Measurements from ENCODE around the gene ATP6V0B.

The ATP6V0B gene

DNA sequence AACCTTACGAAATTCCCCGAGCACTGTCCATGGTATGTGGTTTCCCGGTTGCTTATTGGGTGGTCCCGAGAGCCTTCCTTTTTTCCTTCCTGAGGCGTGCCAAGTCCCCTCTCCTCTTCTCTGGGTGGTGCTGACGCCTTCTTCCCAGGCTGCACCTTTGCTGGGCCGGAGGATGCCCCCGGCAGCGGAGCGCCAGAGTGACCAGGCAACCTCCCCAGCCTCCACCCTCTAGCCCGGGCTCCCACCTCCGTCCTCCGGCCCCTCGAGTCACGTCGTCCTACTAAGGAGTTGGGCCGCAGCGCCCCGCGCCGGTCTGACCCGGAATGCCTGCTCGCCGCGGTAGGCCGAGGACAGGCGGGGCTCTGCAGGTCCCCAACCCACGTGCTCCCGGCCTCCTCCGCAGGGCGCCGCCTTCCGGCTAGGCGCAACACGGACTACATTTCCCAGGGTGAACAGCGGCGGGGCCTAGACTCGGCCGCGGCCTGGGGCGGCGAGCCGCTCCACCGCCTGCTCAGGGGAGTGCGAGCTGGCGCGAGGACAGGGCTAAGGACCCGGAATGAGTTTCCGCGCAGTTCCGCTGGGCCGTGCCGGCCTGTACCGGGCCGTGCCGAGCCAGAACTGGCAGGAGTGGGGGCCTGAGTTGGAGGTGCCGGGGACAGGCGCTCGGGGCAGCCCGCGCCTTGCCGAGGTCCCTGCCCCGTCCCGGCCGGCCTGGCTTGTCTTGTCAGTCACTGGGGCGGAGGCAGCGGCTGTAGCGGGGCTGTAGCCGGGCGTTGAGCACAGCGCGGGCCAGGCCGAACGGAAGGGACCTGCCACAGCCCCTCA is 28.3 kb upstream of the ATP6V0B start, which contains the start of gene IPO13:
Gene IPO13, plus strand, starts transcription at position 715 of the 825 bp plus-strand sequence. CDS start 651 bp downstream, outside the sequence.
- peak; percentile 94 for DNase-seq (ENCODE audit: low spot score)

DNA sequence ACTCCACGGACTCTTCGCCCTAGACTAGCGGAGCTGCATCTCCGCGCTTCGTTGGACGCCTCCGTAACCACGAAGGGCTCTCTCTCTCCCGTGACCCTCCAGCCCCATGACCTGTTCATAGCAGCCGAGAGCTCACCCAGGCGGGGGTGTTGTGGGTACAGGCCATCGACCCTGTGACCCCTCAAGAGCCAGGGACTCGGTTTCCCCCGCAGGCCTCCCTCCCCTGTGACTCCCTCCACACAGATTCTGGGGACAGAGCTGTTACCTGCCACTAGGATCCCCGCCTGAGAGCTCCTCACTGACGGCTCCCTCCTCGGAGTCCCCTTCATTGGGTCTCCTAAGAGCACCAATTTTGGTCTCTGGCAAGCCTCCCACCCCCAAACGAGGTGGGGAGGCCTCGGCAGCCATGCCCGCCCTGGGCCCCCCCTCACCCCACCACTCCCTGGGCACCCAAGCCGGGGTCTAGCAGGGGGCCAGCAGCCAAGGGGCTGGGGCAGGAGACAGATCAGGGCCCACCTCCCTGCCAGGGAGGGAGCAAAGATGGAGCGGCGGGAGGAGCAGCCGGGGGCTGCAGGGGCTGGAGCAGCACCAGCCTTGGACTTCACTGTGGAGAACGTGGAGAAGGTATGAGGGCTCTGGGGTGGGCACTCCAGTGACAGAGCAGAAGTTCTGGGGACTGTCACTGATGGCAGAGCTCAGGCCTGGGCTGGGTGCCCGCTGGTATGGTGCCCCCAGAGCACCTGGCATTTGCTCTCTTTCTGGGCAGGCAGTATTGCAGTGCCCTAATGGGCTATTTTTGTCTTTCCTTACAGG is 27.5 kb upstream of the ATP6V0B start:
- no peak for DNase-seq (ENCODE audit: low spot score)

DNA sequence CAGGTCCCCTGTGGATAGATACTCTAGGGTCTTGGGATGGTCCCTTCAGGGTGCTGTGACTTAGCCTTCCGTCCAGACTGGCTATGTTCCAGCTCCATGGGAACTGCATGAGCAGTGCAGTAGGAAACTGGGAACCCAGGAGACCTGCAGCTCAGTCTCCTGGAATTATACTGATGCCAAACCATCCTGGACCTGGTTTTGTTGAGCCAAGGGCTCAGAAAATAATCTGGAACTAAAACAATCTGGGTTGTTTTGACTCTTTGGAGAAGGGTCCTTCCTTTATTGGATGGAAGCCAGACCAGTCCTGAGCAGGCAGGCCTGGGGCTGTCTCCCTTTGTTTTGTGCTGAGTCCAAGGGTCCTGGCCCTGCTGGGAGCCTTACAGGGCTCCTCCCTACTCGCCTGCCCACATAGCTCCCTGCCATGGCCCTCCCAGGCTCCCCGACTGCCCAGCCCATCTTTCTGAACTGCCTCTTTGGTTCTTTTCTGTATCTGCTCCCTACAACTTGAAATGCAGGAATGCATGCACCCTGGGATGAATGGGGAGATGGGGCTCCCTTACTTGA is 26.8 kb upstream of the ATP6V0B start:
- no peak for DNase-seq (ENCODE audit: low spot score)

- no peak for DNase-seq (ENCODE audit: low spot score)
These were observed 25.1 kb upstream of the ATP6V0B start for GRCh38 chr1:43949678-43950077.

DNA sequence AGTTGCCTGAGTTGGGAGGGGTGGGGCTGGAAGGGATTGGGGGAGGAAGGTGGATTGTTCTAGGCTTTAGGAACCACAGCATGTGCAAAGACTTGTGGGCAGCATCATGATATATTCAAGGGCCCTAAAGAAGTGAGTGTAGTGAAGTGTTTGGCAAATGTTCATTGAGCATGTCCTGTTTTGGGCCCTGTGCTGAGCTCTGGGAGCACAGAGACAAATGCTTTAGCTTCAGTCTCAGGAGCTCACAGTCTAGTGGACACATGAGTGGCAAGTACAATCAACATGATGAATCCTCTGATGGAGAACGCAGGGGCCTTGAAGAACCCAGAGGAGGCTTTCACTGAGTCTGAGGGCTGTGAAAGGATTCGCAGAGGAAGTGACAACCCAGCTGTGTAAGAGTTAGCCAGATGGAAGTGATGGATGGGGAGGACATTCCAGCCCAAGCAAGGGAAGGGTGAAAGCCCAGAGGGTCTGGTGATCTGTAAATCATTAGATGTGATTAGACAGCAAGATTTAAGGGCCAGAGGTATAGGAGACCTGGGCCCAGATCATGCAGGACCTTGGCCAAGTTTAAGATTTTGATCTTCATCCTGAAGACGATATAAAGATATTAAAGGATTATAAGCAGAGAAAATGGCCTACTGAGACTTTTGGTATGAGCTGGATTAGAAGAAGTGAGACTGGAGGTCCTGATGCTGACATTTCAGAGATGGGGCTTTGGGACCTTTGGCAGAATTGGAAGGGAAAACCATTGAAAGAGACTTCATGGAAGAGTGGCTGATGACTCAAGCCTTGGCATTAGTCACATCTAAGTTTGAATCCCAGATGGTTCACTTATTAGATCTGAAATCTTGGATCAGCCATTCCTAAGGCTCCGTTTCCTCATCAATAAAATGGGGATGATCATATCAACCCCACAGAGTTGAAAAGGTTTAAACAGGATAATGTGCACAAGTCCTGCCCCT is 23.5 kb upstream of the ATP6V0B start:
- no peak for DNase-seq (ENCODE audit: low spot score)

- DNase-seq (ENCODE audit: low spot score) = no peak
These were observed 21.9 kb upstream of the ATP6V0B start for GRCh38 chr1:43952731-43953346.

- DNase-seq (ENCODE audit: low spot score) = no peak
These were observed 21.4 kb upstream of the ATP6V0B start for GRCh38 chr1:43953361-43953760.

DNA sequence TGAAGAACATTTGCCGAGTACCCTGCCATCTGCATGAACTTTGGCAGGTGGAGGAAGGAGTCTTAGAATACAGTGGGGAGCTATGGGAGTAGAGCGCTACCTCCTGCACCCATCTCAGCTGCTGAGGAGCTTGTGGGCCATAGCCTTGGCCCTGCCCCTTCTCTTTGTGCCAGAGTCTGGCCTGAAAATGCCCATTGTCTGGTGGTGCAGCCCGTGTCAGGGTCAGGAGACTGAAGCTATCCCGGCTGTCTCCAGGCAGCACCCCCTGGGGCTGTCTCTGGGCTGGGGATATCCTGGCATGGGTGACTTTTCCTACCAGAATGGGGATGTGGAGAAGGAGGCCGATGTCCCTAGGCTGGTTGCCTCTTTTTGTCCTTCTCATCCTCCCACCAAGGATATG is 20.7 kb upstream of the ATP6V0B start:
- no peak for DNase-seq (ENCODE audit: low spot score)

GRCh38 chr1:43956234-43956633 is 18.5 kb upstream of the ATP6V0B start:
- no peak for DNase-seq (ENCODE audit: low spot score)

DNA sequence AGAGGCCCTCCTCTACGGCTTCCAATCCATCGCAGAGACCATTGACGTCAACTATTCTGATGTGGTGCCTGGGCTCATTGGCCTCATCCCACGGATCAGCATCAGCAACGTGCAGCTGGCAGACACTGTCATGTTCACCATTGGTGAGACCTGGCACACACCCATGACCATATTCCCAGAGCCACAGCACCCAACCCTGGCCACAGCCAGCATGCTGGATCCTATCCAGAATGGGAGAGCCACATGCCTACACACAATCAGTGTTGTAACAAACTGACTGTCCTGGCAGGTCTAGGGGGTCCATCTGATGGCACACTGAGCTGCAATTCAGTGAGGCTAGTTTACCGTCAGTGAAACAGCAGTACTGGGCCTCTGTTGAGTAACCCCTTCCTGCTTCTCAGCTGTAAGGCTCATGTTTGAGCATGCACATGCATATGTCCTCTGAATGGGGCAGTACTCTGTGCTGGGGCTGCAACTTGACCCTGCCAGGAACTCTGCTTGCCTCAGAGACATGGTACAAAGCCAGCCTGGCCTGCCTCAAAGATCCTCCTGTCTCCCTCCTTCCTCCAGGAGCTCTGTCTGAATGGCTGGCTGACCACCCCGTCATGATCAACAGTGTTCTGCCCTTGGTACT is 17.2 kb upstream of the ATP6V0B start:
- no peak for DNase-seq (ENCODE audit: low spot score)

GRCh38 chr1:43958351-43959255 is 16.2 kb upstream of the ATP6V0B start:
- DNase-seq (ENCODE audit: low spot score) = no peak

DNA sequence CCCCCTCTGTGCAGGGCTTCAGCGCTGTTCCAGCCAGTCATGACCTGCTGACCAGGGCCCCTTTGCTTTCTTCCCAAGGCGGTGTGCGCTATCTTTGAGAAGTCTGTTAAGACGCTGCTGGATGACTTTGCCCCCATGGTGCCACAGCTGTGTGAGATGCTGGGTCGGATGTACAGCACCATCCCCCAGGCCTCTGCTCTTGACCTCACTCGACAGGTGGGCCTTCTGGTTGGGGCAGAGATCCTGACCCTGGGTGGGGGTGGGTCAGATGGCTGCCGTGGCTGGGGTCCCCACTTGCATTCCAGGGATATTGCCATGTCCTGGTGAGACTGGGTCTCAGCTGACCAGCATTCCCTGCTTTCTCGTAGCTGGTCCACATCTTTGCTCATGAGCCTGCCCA is 14.0 kb upstream of the ATP6V0B start:
- DNase-seq (ENCODE audit: low spot score) = no peak

GRCh38 chr1:43961692-43962091 is 13.1 kb upstream of the ATP6V0B start:
- DNase-seq (ENCODE audit: low spot score) = no peak

- no peak for DNase-seq (ENCODE audit: low spot score)
These were observed 12.4 kb upstream of the ATP6V0B start for GRCh38 chr1:43962324-43962723.

- DNase-seq (ENCODE audit: low spot score) = no peak
These were observed 11.8 kb upstream of the ATP6V0B start for GRCh38 chr1:43963006-43963405.

DNA sequence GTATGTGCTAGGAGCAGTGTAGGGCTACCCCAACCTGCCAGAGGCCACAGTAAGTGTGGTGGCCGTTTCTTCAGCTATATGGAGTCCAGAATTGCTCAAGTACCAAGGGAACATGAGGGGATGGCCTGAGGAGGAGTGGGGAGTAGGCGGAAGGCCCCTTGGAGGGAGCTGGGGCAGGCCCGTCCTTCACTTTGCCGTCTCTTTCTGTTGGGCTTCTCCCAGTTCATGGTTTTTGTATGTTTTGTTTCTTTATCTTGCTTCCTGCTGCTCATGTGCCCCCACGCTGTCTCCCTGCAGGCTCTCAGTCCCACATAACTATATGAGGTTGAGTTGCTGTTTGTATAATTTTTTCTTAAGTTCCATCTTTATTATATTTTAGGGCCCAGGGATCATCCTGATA is 10.9 kb upstream of the ATP6V0B start:
- DNase-seq (ENCODE audit: low spot score) = no peak

DNA sequence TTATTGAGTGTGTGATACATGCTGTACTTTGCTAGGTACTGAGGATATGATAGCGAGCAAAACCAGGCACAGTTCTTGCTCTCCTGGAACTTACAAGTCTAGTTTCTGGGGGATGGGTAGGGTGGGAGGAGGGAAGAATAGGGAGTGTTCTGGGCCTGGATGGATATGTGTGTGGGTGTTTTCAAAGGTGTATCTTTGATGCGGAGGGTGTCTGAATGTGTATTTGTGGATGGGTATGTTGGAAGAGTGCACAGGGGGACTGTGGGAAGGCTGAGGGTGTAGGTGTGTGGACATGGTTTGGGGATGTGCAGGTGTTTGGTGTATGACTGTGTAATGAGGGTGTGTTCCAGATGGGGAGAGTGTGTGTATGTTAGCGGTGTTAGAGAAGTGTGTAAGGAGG is 9.4 kb upstream of the ATP6V0B start:
- no peak for DNase-seq (ENCODE audit: low spot score)

- peak; percentile 36 for DNase-seq (ENCODE audit: low spot score)
These were observed 6.3 kb upstream of the ATP6V0B start for GRCh38 chr1:43968348-43968948.

GRCh38 chr1:43969416-43969745 is 5.4 kb upstream of the ATP6V0B start:
- DNase-seq (ENCODE audit: low spot score) = no peak
